Vagina (tissue), 2 donors: Measurements from ENCODE around the gene CXCR6. TPM values are rescaled to one million over a fixed set of nuclear protein-coding genes. Genes with fewer than 3 reads are reported as not detected.

Experiments
- DNase-seq, 2 donors: peaks; one replicate each; pipeline ENCODE4 v3.0.0-alpha.2; 2017; ENCODE audit errors: extremely low spot score in 2 of 2
- H3K27ac ChIP-seq: fragments of 200-600 bp; sonication (generic); one replicate; pipeline ENCODE4 v1.5.1; 2019
- H3K27me3 ChIP-seq: fragments of 200-600 bp; sonication (generic); one replicate; pipeline ENCODE4 v1.5.1; 2019
- H3K36me3 ChIP-seq, 2 donors: fragments of 200-600 bp; sonication (generic); one replicate each; pipeline ENCODE4 v1.5.1; 2017 to 2019
- H3K4me1 ChIP-seq: fragments of 200-600 bp; sonication (generic); one replicate; pipeline ENCODE4 v1.5.1; 2019
- H3K4me3 ChIP-seq, 2 donors: fragments of 200-600 bp; sonication (generic); 1 replicate in 1 of 2; 2 replicates in 1 of 2; pipeline ENCODE4 v1.5.1; 2016 to 2019
- H3K9me3 ChIP-seq: fragments of 200-600 bp; sonication (generic); one replicate; pipeline ENCODE4 v1.5.1; 2019
- POLR2A ChIP-seq, 2 donors: fragments of 450-650 bp; IDR thresholded peaks; one replicate each; pipeline ENCODE4 v1.6.1; 2017; ENCODE audit warnings: antibody characterized with exemption in 2 of 2, mild to moderate bottlenecking in 2 of 2, moderate library complexity in 2 of 2
- POLR2AphosphoS5 ChIP-seq, 2 donors: sonication (generic); formaldehyde crosslinking; IDR thresholded peaks; one replicate each; pipeline ENCODE4 v1.9.0; 2017; ENCODE audit warnings: antibody characterized with exemption in 2 of 2, mild to moderate bottlenecking in 2 of 2, low read depth in 1 of 2; ENCODE audit not compliant: insufficient read depth in 1 of 2
- intact Hi-C: fragments of 100-400 bp; cut with DNase I; formaldehyde crosslinking; loops from one replicate; pipeline ENCODE4 v1.15.1; 2023
- total RNA-seq: library from RNA; depleted of rRNA; stranded (reverse); fragments of >200 nt; gene quantifications from one replicate; pipeline ENCODE4 v1.2.3, GENCODE V29; 2016
- TF ChIP-seq, protein P1 (sequence below), 3 experiments: fragments of 450-650 bp in 2 of 3; fragments of 200-600 bp in 1 of 3; sonication (generic) in 1 of 3; IDR thresholded peaks; one replicate each; pipeline ENCODE4 v1.5.1; 2017 to 2019; ENCODE audit warnings: antibody characterized with exemption in 3 of 3, mild to moderate bottlenecking in 2 of 3, moderate library complexity in 2 of 3

Gene CXCR6
- total RNA-seq, 1 donor from 2014 or later, result 9.6 TPM

DNA sequence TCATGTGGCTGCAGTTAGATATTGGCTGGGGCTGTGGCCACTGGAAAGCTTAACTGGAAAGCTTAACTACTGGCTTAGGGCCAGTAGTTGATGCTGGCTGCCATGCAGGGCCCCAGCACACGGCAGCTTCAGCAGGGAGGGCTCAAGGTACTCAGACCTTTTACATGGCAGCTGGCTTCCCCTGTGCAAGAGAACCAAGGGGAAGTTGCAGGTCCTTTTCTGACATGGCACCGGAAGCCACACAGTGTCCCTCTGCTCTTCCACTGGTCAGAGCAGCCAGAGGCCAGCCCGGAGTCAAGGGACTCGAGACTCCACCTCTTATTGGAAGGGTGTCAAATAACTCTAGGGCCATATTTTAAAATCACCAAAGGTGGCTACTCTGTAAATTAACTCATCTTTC, 32.4 kb upstream of the CXCR6 start:
- H3K4me3 ChIP-seq, result no peak overlapping the region
- no peaks in the 10 kb centered on the region for H3K27me3 ChIP-seq
- no peak overlapping the region for H3K27ac ChIP-seq
- no peaks in the 10 kb centered on the region for H3K9me3 ChIP-seq
- intact Hi-C loops, result no loop called here
- H3K4me1 ChIP-seq, result peaks cover 11% of the 10 kb centered on the region
- DNase-seq, result no peak
- no peaks in the 10 kb centered on the region for H3K36me3 ChIP-seq
- TF ChIP-seq, protein P1, sequence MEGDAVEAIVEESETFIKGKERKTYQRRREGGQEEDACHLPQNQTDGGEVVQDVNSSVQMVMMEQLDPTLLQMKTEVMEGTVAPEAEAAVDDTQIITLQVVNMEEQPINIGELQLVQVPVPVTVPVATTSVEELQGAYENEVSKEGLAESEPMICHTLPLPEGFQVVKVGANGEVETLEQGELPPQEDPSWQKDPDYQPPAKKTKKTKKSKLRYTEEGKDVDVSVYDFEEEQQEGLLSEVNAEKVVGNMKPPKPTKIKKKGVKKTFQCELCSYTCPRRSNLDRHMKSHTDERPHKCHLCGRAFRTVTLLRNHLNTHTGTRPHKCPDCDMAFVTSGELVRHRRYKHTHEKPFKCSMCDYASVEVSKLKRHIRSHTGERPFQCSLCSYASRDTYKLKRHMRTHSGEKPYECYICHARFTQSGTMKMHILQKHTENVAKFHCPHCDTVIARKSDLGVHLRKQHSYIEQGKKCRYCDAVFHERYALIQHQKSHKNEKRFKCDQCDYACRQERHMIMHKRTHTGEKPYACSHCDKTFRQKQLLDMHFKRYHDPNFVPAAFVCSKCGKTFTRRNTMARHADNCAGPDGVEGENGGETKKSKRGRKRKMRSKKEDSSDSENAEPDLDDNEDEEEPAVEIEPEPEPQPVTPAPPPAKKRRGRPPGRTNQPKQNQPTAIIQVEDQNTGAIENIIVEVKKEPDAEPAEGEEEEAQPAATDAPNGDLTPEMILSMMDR (IDR thresholded peaks at IDR 0.05), result no peak
- TF ChIP-seq POLR2A (IDR thresholded peaks at IDR 0.05) (no peak), POLR2AphosphoS5 (IDR thresholded peaks at IDR 0.05; ENCODE audit: insufficient read depth in 1 of 2, low read depth in 1 of 2) (no peak)

GRCh38 chr3:45911511-45912226, 31.6 kb upstream of the CXCR6 start:
- Histone ChIP-seq H3K9me3 (no peaks in the 10 kb centered on the region), H3K36me3 (no peaks in the 10 kb centered on the region), H3K27ac (no peak overlapping the region), H3K4me3 (no peak overlapping the region), H3K27me3 (no peaks in the 10 kb centered on the region), H3K4me1 (peaks cover 19% of the 10 kb centered on the region)
- no peak for DNase-seq
- intact Hi-C loops, result no loop called here
- TF ChIP-seq POLR2A (IDR thresholded peaks at IDR 0.05), result no peak
- no peak for TF ChIP-seq POLR2AphosphoS5 (IDR thresholded peaks at IDR 0.05; ENCODE audit: insufficient read depth in 1 of 2, low read depth in 1 of 2)
- TF ChIP-seq, protein P1 (IDR thresholded peaks at IDR 0.05), result no peak

DNA sequence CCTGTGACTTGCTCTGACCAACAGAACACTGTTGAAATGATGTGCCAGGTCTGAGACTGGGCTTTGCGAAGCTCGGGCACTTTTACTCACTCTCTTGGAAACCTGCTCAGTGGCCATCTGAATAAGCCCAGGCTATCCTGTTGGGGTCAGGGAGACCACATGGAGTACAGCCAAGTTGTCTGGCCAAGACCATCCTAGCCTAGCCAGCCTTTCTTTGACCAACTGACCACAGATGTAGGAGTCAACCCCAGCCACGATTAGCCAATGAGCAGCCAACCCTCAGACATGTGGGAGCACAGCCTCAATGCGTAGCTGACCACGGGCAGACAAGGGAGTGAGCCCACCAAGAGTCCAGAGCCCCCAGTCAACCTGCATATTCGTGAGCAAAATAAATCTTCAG, 30.8 kb upstream of the CXCR6 start:
- no peaks in the 10 kb centered on the region for H3K27me3 ChIP-seq
- TF ChIP-seq, protein P1 (IDR thresholded peaks at IDR 0.05), result no peak
- TF ChIP-seq POLR2A (IDR thresholded peaks at IDR 0.05) (no peak), POLR2AphosphoS5 (IDR thresholded peaks at IDR 0.05; ENCODE audit: insufficient read depth in 1 of 2, low read depth in 1 of 2) (no peak)
- no peaks in the 10 kb centered on the region for H3K36me3 ChIP-seq
- no peak for DNase-seq
- H3K27ac ChIP-seq, result no peak overlapping the region
- H3K9me3 ChIP-seq, result no peaks in the 10 kb centered on the region
- H3K4me3 ChIP-seq, result no peak overlapping the region
- H3K4me1 ChIP-seq, result peaks cover 15% of the 10 kb centered on the region
- intact Hi-C loops, result no loop called here

DNA sequence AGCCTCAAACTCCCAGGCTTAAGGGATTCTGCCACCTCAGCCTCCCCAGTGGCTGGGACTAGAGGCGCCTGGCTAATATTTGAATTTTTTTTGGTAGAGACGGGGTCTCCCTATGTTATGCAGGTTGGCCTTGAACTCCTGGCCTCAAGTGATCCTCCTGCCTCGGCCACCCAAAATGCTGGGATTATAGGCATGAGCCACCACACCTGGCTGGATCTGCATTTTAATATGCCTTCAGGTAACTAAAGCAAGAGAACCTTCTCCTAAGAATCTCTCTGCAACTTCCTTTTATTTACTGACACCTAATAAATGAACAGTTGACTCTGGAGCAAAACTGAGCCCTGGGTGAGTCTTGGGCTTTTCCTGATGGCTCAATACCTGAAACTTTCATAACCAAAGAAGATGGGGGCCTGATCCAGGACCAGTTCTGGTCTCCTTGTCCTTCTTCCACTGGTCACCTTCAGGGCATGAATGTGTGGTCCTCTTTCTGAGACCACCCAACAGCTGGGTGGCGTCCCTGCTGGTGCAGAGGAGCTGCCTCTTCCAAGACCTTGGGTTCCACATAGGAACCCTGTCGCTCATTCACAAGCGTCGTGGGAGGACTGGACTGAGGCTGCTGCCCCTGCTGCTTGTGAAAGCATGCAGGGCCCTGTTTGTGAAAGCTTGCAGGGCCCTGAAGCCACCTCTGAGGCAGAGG, 28.8 kb upstream of the CXCR6 start:
- no peak overlapping the region for H3K27ac ChIP-seq
- DNase-seq, result no peak

More for the DNA sequence above, 28.8 kb upstream of the CXCR6 start:
- Histone ChIP-seq H3K36me3 (no peaks in the 10 kb centered on the region), H3K9me3 (no peaks in the 10 kb centered on the region), H3K27me3 (no peaks in the 10 kb centered on the region), H3K4me3 (no peak overlapping the region), H3K4me1 (peaks cover 13% of the 10 kb centered on the region)
- TF ChIP-seq, protein P1 (IDR thresholded peaks at IDR 0.05), result no peak
- no peak for TF ChIP-seq POLR2AphosphoS5 (IDR thresholded peaks at IDR 0.05; ENCODE audit: insufficient read depth in 1 of 2, low read depth in 1 of 2)
- no peak for TF ChIP-seq POLR2A (IDR thresholded peaks at IDR 0.05)
- intact Hi-C loops, result no loop called here
